Measurements from ENCODE around the gene CD47.

The CD47 gene

GRCh38 chr3:107999215-107999775, 91.5 kb downstream of the CD47 start:
- TF ChIP-seq CTCF (IDR thresholded peaks at IDR 0.05; ENCODE audit: extremely low read depth, insufficient read depth, missing control alignments) = no peak
- in situ Hi-C loops (cut with MboI; ENCODE audit: low pct_unique_long_range_greater_than_20kb, low sequenced_read_pairs, unreplicated experiment) = no loop called here
- no peak for DNase-seq (ENCODE audit: low spot score)

- TF ChIP-seq CTCF (IDR thresholded peaks at IDR 0.05; ENCODE audit: extremely low read depth, insufficient read depth, missing control alignments) = no peak
- no peak for DNase-seq (ENCODE audit: low spot score)
- in situ Hi-C loops (cut with MboI; ENCODE audit: low pct_unique_long_range_greater_than_20kb, low sequenced_read_pairs, unreplicated experiment) = no loop called here
Measured at GRCh38 chr3:107997671-107998070, 93.2 kb downstream of the CD47 start.

GRCh38 chr3:107995823-107996222, 95.0 kb downstream of the CD47 start:
- DNase-seq (ENCODE audit: low spot score) = no peak
- no peak for TF ChIP-seq CTCF (IDR thresholded peaks at IDR 0.05; ENCODE audit: extremely low read depth, insufficient read depth, missing control alignments)
- in situ Hi-C loops (cut with MboI; ENCODE audit: low pct_unique_long_range_greater_than_20kb, low sequenced_read_pairs, unreplicated experiment) = no loop called here

GRCh38 chr3:107994956-107995715, 95.7 kb downstream of the CD47 start:
- no peak for DNase-seq (ENCODE audit: low spot score)
- in situ Hi-C loops (cut with MboI; ENCODE audit: low pct_unique_long_range_greater_than_20kb, low sequenced_read_pairs, unreplicated experiment) = no loop called here

GRCh38 chr3:107994181-107994580, 96.7 kb downstream of the CD47 start:
- no peak for TF ChIP-seq CTCF (IDR thresholded peaks at IDR 0.05; ENCODE audit: extremely low read depth, insufficient read depth, missing control alignments)

More at GRCh38 chr3:107994956-107995715, 95.7 kb downstream of the CD47 start:
- TF ChIP-seq CTCF (IDR thresholded peaks at IDR 0.05; ENCODE audit: extremely low read depth, insufficient read depth, missing control alignments) = no peak

GRCh38 chr3:107993771-107994170, 97.1 kb downstream of the CD47 start:
- in situ Hi-C loops (cut with MboI; ENCODE audit: low pct_unique_long_range_greater_than_20kb, low sequenced_read_pairs, unreplicated experiment) = no loop called here

More at GRCh38 chr3:107994181-107994580, 96.7 kb downstream of the CD47 start:
- DNase-seq (ENCODE audit: low spot score) = no peak
- in situ Hi-C loops (cut with MboI; ENCODE audit: low pct_unique_long_range_greater_than_20kb, low sequenced_read_pairs, unreplicated experiment) = no loop called here

More at GRCh38 chr3:107993771-107994170, 97.1 kb downstream of the CD47 start:
- DNase-seq (ENCODE audit: low spot score) = no peak
- TF ChIP-seq CTCF (IDR thresholded peaks at IDR 0.05; ENCODE audit: extremely low read depth, insufficient read depth, missing control alignments) = no peak
